GM10266 (cell line): ENCODE results near the gene ZCWPW1.
"Not testable (repeated sequence)": the region's sequence is repeated elsewhere in the genome, so short reads cannot be mapped to it uniquely, and the experiment has no call there.

ENCODE experiments used
- DNase-seq: peaks from one replicate; pipeline ENCODE4 v3.0.0; 2012; ENCODE audit errors: extremely low spot score
- CTCF ChIP-seq: IDR thresholded peaks from 2 replicates; pipeline ENCODE4 v1.5.1; 2012; ENCODE audit warnings: mild to moderate bottlenecking, low read depth; ENCODE audit not compliant: control insufficient read depth, insufficient read depth; ENCODE audit errors: missing control alignments

ZCWPW1 gene

GRCh38 chr7:100357131-100357561 is 71.4 kb downstream of the ZCWPW1 start:
- no peak for TF ChIP-seq CTCF
- no peak for DNase-seq

GRCh38 chr7:100356416-100357068 is 72.0 kb downstream of the ZCWPW1 start:
- TF ChIP-seq CTCF, result no peak
- DNase-seq, result no peak

GRCh38 chr7:100353685-100354330 is 74.7 kb downstream of the ZCWPW1 start:
- no peak for DNase-seq
- TF ChIP-seq CTCF, result no peak

- TF ChIP-seq CTCF, result no peak
- no peak for DNase-seq
Measured at GRCh38 chr7:100352984-100353684, 75.4 kb downstream of the ZCWPW1 start.

GRCh38 chr7:100352230-100352781 is 76.2 kb downstream of the ZCWPW1 start:
- not testable (repeated sequence) for DNase-seq

GRCh38 chr7:100351657-100352058 is 76.8 kb downstream of the ZCWPW1 start:
- TF ChIP-seq CTCF, result no peak
- DNase-seq, result no peak
